ENCODE results near the gene STIMATE. TPM values are rescaled to one million over a fixed set of nuclear protein-coding genes. Genes with fewer than 3 reads are reported as not detected.

Gene STIMATE
- total RNA-seq, 2 experiments from 2014 or later, result 18.1 to 19.0 TPM

- ChIA-PET POLR2A (no interaction called here), CTCF (ENCODE audit: unreplicated experiment) (interaction anchor here (0.6 kb wide), 1 partner anchor 9 kb away, joined by 3 read pairs; no protein-coding TSS in a partner anchor)
- TF ChIP-seq EZH2phosphoT487 (IDR thresholded peaks at IDR 0.05; ENCODE audit: borderline replicate concordance, low read depth, low read length), result no peak
- TF ChIP-seq CTCF (conservative IDR thresholded peaks at IDR 0.05; ENCODE audit: low read length), result no peak
- no TSS peak for BruUV-seq (replicated peaks)
- Histone ChIP-seq H3K27ac (ENCODE audit: low read depth, low read length, poor library complexity, severe bottlenecking) (no peak overlapping the region), H4K20me1 (ENCODE audit: insufficient read depth, low read length) (no peaks in the 10 kb centered on the region), H3K79me2 (ENCODE audit: insufficient read depth, low read depth, low read length) (no peaks in the 10 kb centered on the region), H3K4me3 (ENCODE audit: low read depth, low read length, poor library complexity, severe bottlenecking) (no peak overlapping the region), H3K9me2 (ENCODE audit: insufficient read depth, low read length) (no peaks in the 10 kb centered on the region), H3K36me3 (ENCODE audit: insufficient read depth, low read length) (no peaks in the 10 kb centered on the region), H3K9me3 (ENCODE audit: low read length) (no peaks in the 10 kb centered on the region), H3K4me2 (ENCODE audit: low read length) (no peak overlapping the region), H2AFZ (ENCODE audit: low read length) (no peak overlapping the region), H3K4me1 (ENCODE audit: insufficient read depth, low read length, poor library complexity, severe bottlenecking) (no peaks in the 10 kb centered on the region)
- intact Hi-C loops (cut with micrococcal nuclease; ENCODE audit: unreplicated experiment), result no loop called here
- no peak for DNase-seq (ENCODE audit: low spot score)
These were observed 58.1 kb downstream of the STIMATE start for GRCh38 chr3:52839268-52839575.

- intact Hi-C loops (cut with micrococcal nuclease; ENCODE audit: unreplicated experiment), result no loop called here
- H3K27ac ChIP-seq (ENCODE audit: low read depth, low read length, poor library complexity, severe bottlenecking), result no peak overlapping the region
- ChIA-PET CTCF (ENCODE audit: unreplicated experiment) (interaction anchor here (0.6 kb wide), 2 partner anchors 10 to 23 kb away, joined by 3 read pairs; no protein-coding TSS in a partner anchor), POLR2A (interaction anchor here (0.5 to 0.6 kb wide), 2 partner anchors 164 to 225 kb away, joined by 3 to 5 read pairs; no protein-coding TSS in a partner anchor)
- no peaks in the 10 kb centered on the region for H4K20me1 ChIP-seq (ENCODE audit: insufficient read depth, low read length)
- H3K4me3 ChIP-seq (ENCODE audit: low read depth, low read length, poor library complexity, severe bottlenecking), result no peak overlapping the region
- no peaks in the 10 kb centered on the region for H3K9me2 ChIP-seq (ENCODE audit: insufficient read depth, low read length)
- DNase-seq (ENCODE audit: low spot score), result no peak
- TF ChIP-seq EZH2phosphoT487 (IDR thresholded peaks at IDR 0.05; ENCODE audit: borderline replicate concordance, low read depth, low read length) (no peak), CTCF (conservative IDR thresholded peaks at IDR 0.05; ENCODE audit: low read length) (no peak)
- no peaks in the 10 kb centered on the region for H3K79me2 ChIP-seq (ENCODE audit: insufficient read depth, low read depth, low read length)
- no peaks in the 10 kb centered on the region for H3K9me3 ChIP-seq (ENCODE audit: low read length)
- no peak overlapping the region for H3K4me2 ChIP-seq (ENCODE audit: low read length)
- no peak overlapping the region for H2AFZ ChIP-seq (ENCODE audit: low read length)
- no TSS peak for BruUV-seq (replicated peaks)
- no peaks in the 10 kb centered on the region for H3K4me1 ChIP-seq (ENCODE audit: insufficient read depth, low read length, poor library complexity, severe bottlenecking)
- no peaks in the 10 kb centered on the region for H3K36me3 ChIP-seq (ENCODE audit: insufficient read depth, low read length)
These were observed 58.6 kb downstream of the STIMATE start for GRCh38 chr3:52838561-52839267.

GRCh38 chr3:52836986-52837385 is 60.4 kb downstream of the STIMATE start:
- CTCF ChIA-PET (ENCODE audit: unreplicated experiment), result no interaction called here
- intact Hi-C loops (cut with micrococcal nuclease; ENCODE audit: unreplicated experiment), result no loop called here
- H3K4me1 ChIP-seq (ENCODE audit: insufficient read depth, low read length, poor library complexity, severe bottlenecking), result no peaks in the 10 kb centered on the region
- no peak for TF ChIP-seq EZH2phosphoT487 (IDR thresholded peaks at IDR 0.05; ENCODE audit: borderline replicate concordance, low read depth, low read length)
- TF ChIP-seq CTCF (conservative IDR thresholded peaks at IDR 0.05; ENCODE audit: low read length), result no peak
- POLR2A ChIA-PET, result interaction anchor here (0.5 to 1.0 kb wide), 3 partner anchors 104 to 236 kb away, joined by 3 to 4 read pairs (median 3); no protein-coding TSS in a partner anchor
- H4K20me1 ChIP-seq (ENCODE audit: insufficient read depth, low read length), result no peaks in the 10 kb centered on the region
- H3K27ac ChIP-seq (ENCODE audit: low read depth, low read length, poor library complexity, severe bottlenecking), result no peak overlapping the region
- H3K9me3 ChIP-seq (ENCODE audit: low read length), result no peaks in the 10 kb centered on the region
- no peak overlapping the region for H2AFZ ChIP-seq (ENCODE audit: low read length)
- no peaks in the 10 kb centered on the region for H3K79me2 ChIP-seq (ENCODE audit: insufficient read depth, low read depth, low read length)
- H3K36me3 ChIP-seq (ENCODE audit: insufficient read depth, low read length), result no peaks in the 10 kb centered on the region
- H3K9me2 ChIP-seq (ENCODE audit: insufficient read depth, low read length), result no peaks in the 10 kb centered on the region
- H3K4me3 ChIP-seq (ENCODE audit: low read depth, low read length, poor library complexity, severe bottlenecking), result no peak overlapping the region
- BruUV-seq (replicated peaks), result no TSS peak
- no peak overlapping the region for H3K4me2 ChIP-seq (ENCODE audit: low read length)
- no peak for DNase-seq (ENCODE audit: low spot score)

Measured in OCI-LY7 (cell line).